GM23338 (cell line): ENCODE results near the gene SH2D5. TPM values are rescaled to one million over a fixed set of nuclear protein-coding genes. Genes with fewer than 3 reads are reported as not detected.
A peak's percentile ranks its signal among the peaks of the same experiment; 100 is the strongest.

Source experiments
- ATAC-seq: fragments of 200-7000 bp; cut with Tn5 transposase; 3 replicates; pipeline ENCODE4 v1.9.1; 2020
- DNase-seq: peaks from one replicate; pipeline ENCODE4 v3.0.0-alpha.2; 2015; ENCODE audit warnings: low spot score
- H2AFZ ChIP-seq: fragments of 200-600 bp; sonication (generic); 2 replicates; pipeline ENCODE4 v1.8.0; 2016; ENCODE audit warnings: antibody characterized with exemption, mild to moderate bottlenecking, moderate library complexity
- H3F3A ChIP-seq: fragments of 200-600 bp; sonication (generic); replicated peaks from 2 replicates; pipeline ENCODE4 v1.8.0; 2017; ENCODE audit warnings: antibody characterized with exemption, mixed run types, low read depth
- H3K27ac ChIP-seq: fragments of 200-600 bp; sonication (generic); 2 replicates; pipeline ENCODE4 v1.6.1; 2016; ENCODE audit warnings: low read depth
- H3K27me3 ChIP-seq: fragments of 200-600 bp; sonication (generic); 2 replicates; pipeline ENCODE4 v1.8.0; 2016; ENCODE audit warnings: mild to moderate bottlenecking, mixed run types, moderate library complexity; ENCODE audit not compliant: insufficient read depth
- H3K36me3 ChIP-seq: fragments of 200-600 bp; sonication (generic); 2 replicates; pipeline ENCODE4 v1.8.0; 2016; ENCODE audit warnings: mild to moderate bottlenecking; ENCODE audit not compliant: insufficient read depth
- H3K4me1 ChIP-seq: fragments of 200-600 bp; sonication (generic); 2 replicates; pipeline ENCODE4 v1.8.0; 2016; ENCODE audit warnings: mild to moderate bottlenecking, moderate library complexity; ENCODE audit not compliant: insufficient read depth
- H3K4me2 ChIP-seq: fragments of 200-600 bp; sonication (generic); 2 replicates; pipeline ENCODE4 v1.7.1; 2017; ENCODE audit warnings: mixed run types
- H3K4me3 ChIP-seq: fragments of 200-600 bp; sonication (generic); 2 replicates; pipeline ENCODE4 v1.6.1; 2016; ENCODE audit warnings: mixed run types
- H3K79me2 ChIP-seq: fragments of 200-600 bp; sonication (generic); replicated peaks from 2 replicates; pipeline ENCODE4 v1.8.0; 2017; ENCODE audit warnings: mild to moderate bottlenecking; ENCODE audit not compliant: insufficient read depth
- H3K9me2 ChIP-seq: fragments of 200-600 bp; sonication (generic); 2 replicates; pipeline ENCODE4 v1.8.0; 2017; ENCODE audit not compliant: insufficient read depth
- H4K20me1 ChIP-seq: fragments of 200-600 bp; sonication (generic); replicated peaks from 2 replicates; pipeline ENCODE4 v1.8.0; 2017; ENCODE audit warnings: mild to moderate bottlenecking; ENCODE audit not compliant: insufficient read depth
- H3K27ac Mint-ChIP-seq: 2 replicates; pipeline ENCODE4 v1.8.0; 2020; ENCODE audit warnings: inconsistent platforms, mild to moderate bottlenecking, moderate library complexity, mixed read lengths
- H3K27me3 Mint-ChIP-seq: 3 replicates; pipeline ENCODE4 v1.8.0; 2022; ENCODE audit warnings: low read depth, mild to moderate bottlenecking, moderate library complexity, mixed read lengths, inconsistent platforms; ENCODE audit not compliant: insufficient read depth, poor library complexity
- H3K36me3 Mint-ChIP-seq: 3 replicates; pipeline ENCODE4 v1.8.0; 2021; ENCODE audit warnings: low read depth, mild to moderate bottlenecking, inconsistent platforms, moderate library complexity, mixed read lengths
- H3K4me1 Mint-ChIP-seq: 3 replicates; pipeline ENCODE4 v1.8.0; 2020; ENCODE audit warnings: mild to moderate bottlenecking, inconsistent platforms, mixed read lengths
- H3K4me3 Mint-ChIP-seq: 3 replicates; pipeline ENCODE4 v1.8.0; 2021; ENCODE audit warnings: moderate library complexity, mild to moderate bottlenecking, inconsistent platforms, mixed read lengths
- H3K9me3 Mint-ChIP-seq: 3 replicates; pipeline ENCODE4 v1.8.0; 2020; ENCODE audit warnings: moderate library complexity, mild to moderate bottlenecking, inconsistent platforms, mixed read lengths
- EZH2 ChIP-seq: fragments of 200-600 bp; sonication (generic); IDR thresholded peaks from one replicate; pipeline ENCODE4 v1.8.0; 2017; ENCODE audit warnings: antibody characterized with exemption, mild to moderate bottlenecking, low read depth; ENCODE audit not compliant: unreplicated experiment
- ZNF462 ChIP-seq: fragments of 250-450 bp; sonication (Bioruptor Pico); IDR thresholded peaks from 2 replicates; pipeline ENCODE4 v1.5.0; 2020; ENCODE audit warnings: mild to moderate bottlenecking, moderate library complexity
- polyA plus RNA-seq: library from polyadenylated mRNA; unstranded; fragments of >200 nt; fragmentation: Nextera tagmentation; extraction: Ambion mirVana; gene quantifications from 2 replicates; pipeline ENCODE4 v1.2.1, GENCODE V29; 2016
- total RNA-seq: library from RNA; depleted of rRNA; stranded (reverse); fragments of >200 nt; shearing (Covaris generic); gene quantifications from 2 replicates; pipeline ENCODE4 v1.2.3, GENCODE V29; 2014
- TF ChIP-seq, protein P1 (sequence below), 2 experiments: fragments of 200-600 bp in 1 of 2; sonication (generic) in 1 of 2; conservative IDR thresholded peaks; 2 replicates each; pipeline versions ENCODE4 v1.5.1 to v1.6.1; 2016 to 2017; ENCODE audit warnings: antibody characterized with exemption in 2 of 2, low read depth in 2 of 2, mild to moderate bottlenecking in 2 of 2, moderate library complexity in 1 of 2

SH2D5 gene
- total and polyA plus RNA-seq, 2 experiments from 2014 or later: 5.0 to 24.8 TPM

GRCh38 chr1:20712215-20712577 is 20.3 kb downstream of the SH2D5 start (continued):
- TF ChIP-seq ZNF462: no peak

DNA sequence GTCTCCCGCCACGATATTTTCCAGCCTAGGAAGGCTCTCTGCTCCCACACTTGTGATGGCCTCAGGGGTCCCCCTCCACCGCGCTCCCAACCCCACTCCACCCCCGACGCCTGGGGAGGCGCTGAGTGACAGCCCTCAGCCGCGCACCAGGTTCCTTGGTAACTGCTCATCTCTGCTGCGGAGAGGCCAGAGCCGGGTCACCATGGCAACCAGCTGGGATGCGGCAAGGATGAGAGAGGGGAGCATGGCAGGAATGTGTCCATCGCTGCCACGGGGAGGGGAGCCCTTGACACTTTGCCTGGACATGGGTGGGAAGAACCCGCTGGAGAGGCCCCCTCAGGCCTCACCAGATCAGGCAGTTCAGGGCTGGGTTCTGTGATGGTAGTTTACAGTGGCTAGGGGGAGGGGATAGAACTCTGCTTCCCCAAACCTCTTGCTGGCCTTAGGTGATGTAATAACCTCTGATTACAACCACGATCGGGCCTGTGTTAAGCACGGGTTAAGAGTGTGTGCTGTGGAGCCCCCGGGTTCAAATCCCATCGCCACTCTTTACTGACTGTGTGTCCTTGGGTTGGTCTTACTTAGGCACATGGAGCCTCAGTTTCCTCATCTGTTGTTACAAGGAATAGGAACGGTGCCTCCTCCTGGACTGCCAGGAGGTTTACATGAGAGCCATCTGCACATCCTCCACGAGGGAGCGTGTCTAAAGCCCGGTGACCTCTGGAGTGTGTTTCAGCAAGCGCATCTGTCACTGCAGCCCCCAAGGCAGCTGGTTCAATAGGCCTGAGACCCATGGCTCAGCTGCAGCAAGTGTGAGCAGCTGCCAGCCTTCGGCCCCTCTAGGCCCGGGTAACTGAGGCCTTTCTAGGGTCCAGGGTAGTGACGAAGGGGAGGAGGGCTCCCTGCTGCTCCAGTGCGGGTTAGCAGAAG is 21.0 kb downstream of the SH2D5 start:
- H3K4me2 ChIP-seq: no peak overlapping the region
- H3K36me3 Mint-ChIP-seq: peaks cover 27% of the 10 kb centered on the region
- TF ChIP-seq, protein P1, sequence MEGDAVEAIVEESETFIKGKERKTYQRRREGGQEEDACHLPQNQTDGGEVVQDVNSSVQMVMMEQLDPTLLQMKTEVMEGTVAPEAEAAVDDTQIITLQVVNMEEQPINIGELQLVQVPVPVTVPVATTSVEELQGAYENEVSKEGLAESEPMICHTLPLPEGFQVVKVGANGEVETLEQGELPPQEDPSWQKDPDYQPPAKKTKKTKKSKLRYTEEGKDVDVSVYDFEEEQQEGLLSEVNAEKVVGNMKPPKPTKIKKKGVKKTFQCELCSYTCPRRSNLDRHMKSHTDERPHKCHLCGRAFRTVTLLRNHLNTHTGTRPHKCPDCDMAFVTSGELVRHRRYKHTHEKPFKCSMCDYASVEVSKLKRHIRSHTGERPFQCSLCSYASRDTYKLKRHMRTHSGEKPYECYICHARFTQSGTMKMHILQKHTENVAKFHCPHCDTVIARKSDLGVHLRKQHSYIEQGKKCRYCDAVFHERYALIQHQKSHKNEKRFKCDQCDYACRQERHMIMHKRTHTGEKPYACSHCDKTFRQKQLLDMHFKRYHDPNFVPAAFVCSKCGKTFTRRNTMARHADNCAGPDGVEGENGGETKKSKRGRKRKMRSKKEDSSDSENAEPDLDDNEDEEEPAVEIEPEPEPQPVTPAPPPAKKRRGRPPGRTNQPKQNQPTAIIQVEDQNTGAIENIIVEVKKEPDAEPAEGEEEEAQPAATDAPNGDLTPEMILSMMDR (conservative IDR thresholded peaks at IDR 0.05; ENCODE audit: low read depth in 2 of 2): peak; percentile 29 to 43
- no peak for TF ChIP-seq EZH2
- no peak overlapping the region for H3K4me3 ChIP-seq
- DNase-seq: peak; percentile 57
- no peaks in the 10 kb centered on the region for H3K9me3 Mint-ChIP-seq
- peak; percentile 41 for ATAC-seq
- no peak overlapping the region for H3K27ac Mint-ChIP-seq
- H3K36me3 ChIP-seq: no peaks in the 10 kb centered on the region; the same call in 1 of the 2 replicates
- 0 out of 2 replicates have a peak, but pooled peaks cover 4% of the 10 kb centered on the region for H3F3A ChIP-seq
- peaks cover 3% of the 10 kb centered on the region for H3K4me1 ChIP-seq
- H3K27me3 Mint-ChIP-seq: peaks cover 12% of the 10 kb centered on the region
- no peaks in the 10 kb centered on the region for H3K9me2 ChIP-seq
- H2AFZ ChIP-seq: no peak overlapping the region
- H3K4me1 Mint-ChIP-seq: peaks cover 5% of the 10 kb centered on the region
- H3K27ac ChIP-seq: no peak overlapping the region
- peaks cover 4% of the 10 kb centered on the region; the same call in 1 of the 2 replicates for H4K20me1 ChIP-seq
- H3K79me2 ChIP-seq: no peaks in the 10 kb centered on the region
- H3K27me3 ChIP-seq: no peaks in the 10 kb centered on the region
- no peak overlapping the region for H3K4me3 Mint-ChIP-seq
